Lung (tissue), 12 donors: ENCODE measurements around the gene ITGB3. TPM values are rescaled to one million over a fixed set of nuclear protein-coding genes. Genes with fewer than 3 reads are reported as not detected.

Experiments
- ATAC-seq: fragments of 200-7000 bp; cut with Tn5 transposase; one replicate; pipeline ENCODE4 v1.9.1; 2020; ENCODE audit warnings: moderate number of reproducible peaks; ENCODE audit not compliant: insufficient read depth, low FRiP score
- DNase-seq, 3 donors: peaks; one replicate each; pipeline ENCODE4 v3.0.0-alpha.2; 2013 to 2017
- H3K27ac ChIP-seq, 2 donors: one replicate each; pipeline ENCODE4 v1.5.1; 2013; ENCODE audit warnings: mild to moderate bottlenecking in 2 of 2, moderate library complexity in 2 of 2, control low read depth in 1 of 2, inconsistent platforms in 1 of 2, low read depth in 1 of 2, low read length in 1 of 2
- H3K27me3 ChIP-seq, 3 donors: one replicate each; pipeline ENCODE4 v1.5.1; 2013; ENCODE audit warnings: low read length in 2 of 3; ENCODE audit not compliant: control insufficient read depth in 3 of 3, insufficient read depth in 3 of 3
- H3K36me3 ChIP-seq, 4 donors: one replicate each; pipeline ENCODE4 v1.5.1; 2013; ENCODE audit warnings: low read length in 4 of 4, mild to moderate bottlenecking in 1 of 4, moderate library complexity in 1 of 4; ENCODE audit not compliant: control insufficient read depth in 4 of 4, insufficient read depth in 4 of 4
- H3K4me1 ChIP-seq, 5 donors: one replicate each; pipeline ENCODE4 v1.5.1; 2013; ENCODE audit warnings: low read length in 5 of 5, mild to moderate bottlenecking in 2 of 5, moderate library complexity in 1 of 5; ENCODE audit not compliant: control insufficient read depth in 5 of 5, insufficient read depth in 5 of 5
- H3K4me3 ChIP-seq: one replicate; pipeline ENCODE4 v1.5.1; 2013; ENCODE audit warnings: mild to moderate bottlenecking, control low read depth, moderate library complexity
- H3K9ac ChIP-seq, 2 donors: one replicate each; pipeline ENCODE4 v1.5.1; 2013; ENCODE audit warnings: low read length in 2 of 2, control low read depth in 1 of 2; ENCODE audit not compliant: insufficient read depth in 1 of 2
- H3K9me3 ChIP-seq, 4 donors: one replicate each; pipeline ENCODE4 v1.5.1; 2013; ENCODE audit warnings: low read length in 3 of 4, mild to moderate bottlenecking in 1 of 4, moderate library complexity in 1 of 4; ENCODE audit not compliant: control insufficient read depth in 4 of 4, insufficient read depth in 3 of 4
- WGBS, 2 donors: extraction: QIAGEN DNeasy Blood & Tissue Kit; methylation state at CpG; one replicate each; pipeline ENCODE4 v1.1.7; 2013; 5-methylcytosine and 5-hydroxymethylcytosine counted together
- polyA plus RNA-seq, 2 donors: library from polyadenylated mRNA; stranded (reverse); fragments of 200-250 nt; gene quantifications; one replicate each; pipeline ENCODE4 v1.2.1, GENCODE V29; 2013
- total RNA-seq, 2 donors: library from RNA; depleted of rRNA in 1 of 2; stranded (reverse); fragments of >200 nt in 1 of 2; gene quantifications; one replicate each; pipeline ENCODE4 v1.2.1, GENCODE V29; 2014 to 2021
- TF ChIP-seq, protein P1 (sequence below): IDR thresholded peaks from 2 replicates; pipeline ENCODE4 v1.5.1; 2012; ENCODE audit warnings: mild to moderate bottlenecking; ENCODE audit errors: control extremely low read depth, extremely low read depth
- donor health status: control.
- donor health status: control.
- donor health status: Bipolar disorder and iron deficiency.
- donor health status: healthy.
- donor health status: DM: yes; HTN: yes; CAD: no.

The ITGB3 gene
- total and polyA plus RNA-seq, 4 donors = 1.3 to 15.9 (median 7.7) TPM

DNA sequence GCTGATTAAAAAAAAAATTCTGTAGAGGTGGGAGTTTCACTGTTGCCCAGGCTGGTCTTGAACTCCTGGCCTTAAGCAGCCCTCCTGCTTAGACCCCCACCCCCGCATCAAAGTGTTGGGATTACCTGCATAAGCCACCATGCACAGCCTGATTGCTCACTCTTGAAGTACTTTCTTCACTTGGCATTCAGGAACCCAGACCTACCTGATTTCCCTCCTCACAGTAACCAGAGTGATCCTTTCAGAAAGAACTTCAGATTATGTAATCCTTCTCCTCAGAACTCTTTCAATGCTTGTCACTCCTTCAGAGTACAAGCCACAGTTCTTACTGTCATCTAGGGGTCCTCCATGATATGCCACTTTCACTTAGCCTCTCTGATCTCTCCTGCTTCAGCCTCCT is 71.5 kb downstream of the ITGB3 start:
- no peak overlapping the region for H3K27ac ChIP-seq

DNA sequence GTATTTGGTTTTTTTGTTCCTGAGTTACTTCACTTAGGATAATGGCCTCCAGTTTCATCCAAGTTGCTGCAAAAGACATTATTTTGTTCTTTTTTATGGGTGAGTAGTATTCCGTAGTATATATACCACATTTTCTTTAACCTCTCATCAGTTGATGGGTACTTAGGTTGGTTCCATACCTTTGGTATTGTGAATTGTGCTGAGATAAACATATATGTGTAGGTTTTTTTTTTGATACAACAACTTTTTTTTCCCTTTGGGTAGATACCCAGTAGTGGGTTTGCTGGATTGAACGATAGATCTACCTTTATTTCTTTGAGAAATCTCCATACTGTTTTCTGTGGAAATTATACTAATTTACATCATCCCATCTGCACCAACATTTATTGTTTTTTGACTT is 76.9 kb downstream of the ITGB3 start:
- Histone ChIP-seq H3K36me3 (peaks cover 0 to 10% (median 0%) of the 10 kb centered on the region in 4 donors), H3K27ac (no peak overlapping the region), H3K4me3 (no peak overlapping the region), H3K27me3 (no peaks in the 10 kb centered on the region), H3K4me1 (no peaks in the 10 kb centered on the region), H3K9me3 (no peaks in the 10 kb centered on the region), H3K9ac (no peak overlapping the region)
- WGBS, 2 donors = 98% methylated on average over 2 of the region's 2 CpGs
- DNase-seq (no peak), ATAC-seq (no peak)
- TF ChIP-seq, protein P1, sequence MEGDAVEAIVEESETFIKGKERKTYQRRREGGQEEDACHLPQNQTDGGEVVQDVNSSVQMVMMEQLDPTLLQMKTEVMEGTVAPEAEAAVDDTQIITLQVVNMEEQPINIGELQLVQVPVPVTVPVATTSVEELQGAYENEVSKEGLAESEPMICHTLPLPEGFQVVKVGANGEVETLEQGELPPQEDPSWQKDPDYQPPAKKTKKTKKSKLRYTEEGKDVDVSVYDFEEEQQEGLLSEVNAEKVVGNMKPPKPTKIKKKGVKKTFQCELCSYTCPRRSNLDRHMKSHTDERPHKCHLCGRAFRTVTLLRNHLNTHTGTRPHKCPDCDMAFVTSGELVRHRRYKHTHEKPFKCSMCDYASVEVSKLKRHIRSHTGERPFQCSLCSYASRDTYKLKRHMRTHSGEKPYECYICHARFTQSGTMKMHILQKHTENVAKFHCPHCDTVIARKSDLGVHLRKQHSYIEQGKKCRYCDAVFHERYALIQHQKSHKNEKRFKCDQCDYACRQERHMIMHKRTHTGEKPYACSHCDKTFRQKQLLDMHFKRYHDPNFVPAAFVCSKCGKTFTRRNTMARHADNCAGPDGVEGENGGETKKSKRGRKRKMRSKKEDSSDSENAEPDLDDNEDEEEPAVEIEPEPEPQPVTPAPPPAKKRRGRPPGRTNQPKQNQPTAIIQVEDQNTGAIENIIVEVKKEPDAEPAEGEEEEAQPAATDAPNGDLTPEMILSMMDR = no peak

More for the DNA sequence above, 71.5 kb downstream of the ITGB3 start:
- no peaks in the 10 kb centered on the region for H3K9me3 ChIP-seq
- 91 to 96% methylated on average over 1 of the region's 1 CpG for WGBS, 2 donors
- DNase-seq = no peak
- H3K4me3 ChIP-seq = no peak overlapping the region
- H3K27me3 ChIP-seq = no peaks in the 10 kb centered on the region
- H3K4me1 ChIP-seq = peaks cover 0 to 10% (median 0%) of the 10 kb centered on the region in 5 donors
- H3K36me3 ChIP-seq = no peaks in the 10 kb centered on the region
- TF ChIP-seq, protein P1 = no peak
- ATAC-seq = no peak
- H3K9ac ChIP-seq = no peak overlapping the region

DNA sequence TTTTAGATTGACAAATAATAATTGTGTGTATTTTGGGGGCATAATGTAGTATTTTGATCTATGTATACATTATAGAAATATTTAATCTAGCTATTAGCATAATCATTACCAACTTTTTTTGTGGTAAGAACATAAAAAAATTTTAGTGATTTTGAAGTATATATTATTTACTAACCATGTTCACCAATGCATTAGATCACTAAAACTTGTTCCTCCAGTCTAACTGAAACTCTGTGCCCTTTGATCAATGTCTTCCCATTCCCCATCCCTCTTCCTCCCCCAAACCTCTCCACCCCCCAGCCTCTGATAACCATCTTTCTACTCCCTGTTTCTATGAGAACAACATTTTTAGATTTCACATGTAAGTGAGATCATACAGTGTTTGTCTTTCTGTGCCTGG is 78.7 kb downstream of the ITGB3 start:
- ATAC-seq (no peak), DNase-seq (no peak)
- Histone ChIP-seq H3K9me3 (no peaks in the 10 kb centered on the region), H3K4me1 (no peaks in the 10 kb centered on the region), H3K27me3 (no peaks in the 10 kb centered on the region), H3K27ac (no peak overlapping the region), H3K4me3 (no peak overlapping the region), H3K9ac (no peak overlapping the region), H3K36me3 (peaks cover 0 to 10% (median 0%) of the 10 kb centered on the region in 4 donors)
- TF ChIP-seq, protein P1 = no peak

DNA sequence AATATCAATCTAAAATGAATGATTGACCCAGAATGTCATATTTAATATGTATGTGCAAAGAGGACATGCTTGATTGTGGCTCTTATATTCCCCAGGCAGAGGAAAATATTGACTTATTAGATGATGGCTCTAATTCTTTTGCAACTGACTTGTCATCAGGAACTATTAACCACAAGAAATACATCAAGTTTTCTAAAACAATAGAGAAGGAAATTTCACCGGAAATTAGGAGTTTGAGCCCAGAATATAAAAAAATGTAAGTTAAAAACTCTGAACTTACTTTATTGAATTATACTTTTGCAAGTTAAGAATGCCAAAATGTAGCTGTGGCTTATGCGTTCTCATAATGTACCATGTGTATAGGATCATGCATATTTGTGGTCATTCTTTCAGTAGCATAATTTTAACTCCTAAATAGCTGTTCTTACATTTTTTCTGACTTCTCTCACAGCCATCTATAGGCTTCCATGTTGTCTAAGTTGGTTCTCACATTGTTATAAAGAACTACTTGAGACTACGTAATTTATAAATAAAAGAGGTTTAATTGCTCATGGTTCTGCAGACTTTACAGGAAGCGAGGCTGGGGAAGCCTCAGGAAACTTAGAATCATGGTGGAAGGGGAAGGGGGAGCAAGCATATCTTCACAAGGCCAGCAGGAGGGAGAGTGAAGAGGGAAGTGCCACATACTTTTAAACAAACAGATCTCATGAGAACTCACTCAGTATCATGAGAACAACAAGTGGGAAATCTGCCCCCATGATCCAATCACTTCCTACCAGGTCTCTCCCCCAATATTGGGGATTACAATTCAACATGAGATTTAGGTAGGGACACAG is 81.7 kb downstream of the ITGB3 start:
- ATAC-seq (no peak), DNase-seq (no peak)
- 64 to 69% methylated on average over 4 of the region's 4 CpGs for WGBS, 2 donors
- peaks cover 0 to 10% (median 0%) of the 10 kb centered on the region in 4 donors for H3K36me3 ChIP-seq
- H3K4me1 ChIP-seq = no peaks in the 10 kb centered on the region
- H3K9me3 ChIP-seq = no peaks in the 10 kb centered on the region
- no peak overlapping the region for H3K4me3 ChIP-seq
- H3K27me3 ChIP-seq = no peaks in the 10 kb centered on the region
- TF ChIP-seq, protein P1 = no peak
- no peak overlapping the region for H3K27ac ChIP-seq
- H3K9ac ChIP-seq = no peak overlapping the region
